IPS DF 6.9 (cell line): ENCODE results near the gene JPT2.

Source experiments
- DNase-seq: peaks from one replicate; pipeline ENCODE4 v3.0.0-alpha.2; 2013; ENCODE audit warnings: low read depth, low spot score
- H3K27ac ChIP-seq: one replicate; pipeline ENCODE4 v1.5.1; 2013; ENCODE audit warnings: low read length, control low read depth
- H3K27me3 ChIP-seq: 2 replicates; pipeline ENCODE4 v1.6.1; 2013; ENCODE audit warnings: mild to moderate bottlenecking, low read length; ENCODE audit not compliant: control insufficient read depth, insufficient read depth
- H3K36me3 ChIP-seq: 2 replicates; pipeline ENCODE4 v1.6.1; 2013; ENCODE audit warnings: low read length; ENCODE audit not compliant: control insufficient read depth, insufficient read depth
- H3K4me1 ChIP-seq: 2 replicates; pipeline ENCODE4 v1.6.1; 2013; ENCODE audit warnings: low read length; ENCODE audit not compliant: control insufficient read depth, insufficient read depth
- H3K4me3 ChIP-seq: 2 replicates; pipeline ENCODE4 v1.5.1; 2013; ENCODE audit warnings: mild to moderate bottlenecking, low read length
- H3K9me3 ChIP-seq: 2 replicates; pipeline ENCODE4 v1.6.1; 2013; ENCODE audit warnings: low read length, inconsistent platforms; ENCODE audit not compliant: control insufficient read depth, insufficient read depth
- WGBS: extraction: QIAGEN DNeasy Blood & Tissue Kit; methylation state at CpG from one replicate; pipeline ENCODE4 v1.1.7; 2013; ENCODE audit warnings: mixed read lengths, missing lambda C conversion rate; ENCODE audit not compliant: insufficient read length, insufficient coverage; 5-methylcytosine and 5-hydroxymethylcytosine counted together

Gene JPT2

DNA sequence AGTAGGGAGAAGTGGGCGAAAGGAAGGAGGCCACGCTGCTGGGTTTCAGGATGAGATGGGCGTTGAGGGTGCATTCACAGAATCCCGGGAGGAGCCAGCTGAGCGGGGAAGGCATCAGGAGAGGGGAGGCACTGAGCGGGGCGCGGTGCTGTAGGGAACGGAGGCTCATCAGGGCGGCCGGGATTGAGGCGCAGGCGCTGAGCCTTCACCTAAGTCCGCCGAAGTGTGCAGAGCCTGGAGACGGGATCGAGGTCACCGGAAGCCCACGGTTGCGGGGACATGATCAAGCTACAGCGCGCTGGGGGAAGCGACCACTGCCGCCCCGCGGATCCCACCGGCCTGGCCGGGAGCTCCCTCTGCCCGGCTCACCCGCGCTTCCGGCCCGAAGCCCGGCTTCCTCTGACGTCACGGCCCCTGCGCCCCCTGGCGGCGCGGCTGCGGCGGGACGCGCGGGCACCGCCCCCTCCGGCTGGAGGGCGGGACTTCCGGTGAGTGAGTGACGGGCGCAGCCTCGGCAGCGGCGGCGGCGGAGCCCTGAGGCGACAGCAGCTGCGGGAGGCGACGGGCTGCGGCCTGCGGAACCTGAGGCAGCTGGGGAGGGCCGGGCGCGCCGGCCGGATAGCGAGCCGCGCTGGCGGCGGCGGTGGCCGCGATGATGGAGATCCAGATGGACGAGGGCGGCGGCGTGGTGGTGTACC, 27.8 kb downstream of the JPT2 start, which contains the start of gene MAPK8IP3:
Gene MAPK8IP3 (plus strand): TSS at position 508 of the 698 bp plus-strand sequence. CDS start 145 bp downstream, at position 653.
- H3K27ac ChIP-seq: no peak within 1 kb of the TSS
- H3K36me3 ChIP-seq: peaks cover 8% of the 10 kb centered on the region; the same call in 1 of the 2 replicates
- H3K27me3 ChIP-seq: no peaks in the 10 kb centered on the region
- peak within 1 kb of the TSS; percentile 81 for H3K4me3 ChIP-seq
- peaks cover 2% of the 10 kb centered on the region; the same call in 1 of the 2 replicates for H3K4me1 ChIP-seq
- DNase-seq: peak; percentile 47
- no peaks in the 10 kb centered on the region for H3K9me3 ChIP-seq
- no CpG with 5 or more reads among the region's 79 CpGs for WGBS

DNA sequence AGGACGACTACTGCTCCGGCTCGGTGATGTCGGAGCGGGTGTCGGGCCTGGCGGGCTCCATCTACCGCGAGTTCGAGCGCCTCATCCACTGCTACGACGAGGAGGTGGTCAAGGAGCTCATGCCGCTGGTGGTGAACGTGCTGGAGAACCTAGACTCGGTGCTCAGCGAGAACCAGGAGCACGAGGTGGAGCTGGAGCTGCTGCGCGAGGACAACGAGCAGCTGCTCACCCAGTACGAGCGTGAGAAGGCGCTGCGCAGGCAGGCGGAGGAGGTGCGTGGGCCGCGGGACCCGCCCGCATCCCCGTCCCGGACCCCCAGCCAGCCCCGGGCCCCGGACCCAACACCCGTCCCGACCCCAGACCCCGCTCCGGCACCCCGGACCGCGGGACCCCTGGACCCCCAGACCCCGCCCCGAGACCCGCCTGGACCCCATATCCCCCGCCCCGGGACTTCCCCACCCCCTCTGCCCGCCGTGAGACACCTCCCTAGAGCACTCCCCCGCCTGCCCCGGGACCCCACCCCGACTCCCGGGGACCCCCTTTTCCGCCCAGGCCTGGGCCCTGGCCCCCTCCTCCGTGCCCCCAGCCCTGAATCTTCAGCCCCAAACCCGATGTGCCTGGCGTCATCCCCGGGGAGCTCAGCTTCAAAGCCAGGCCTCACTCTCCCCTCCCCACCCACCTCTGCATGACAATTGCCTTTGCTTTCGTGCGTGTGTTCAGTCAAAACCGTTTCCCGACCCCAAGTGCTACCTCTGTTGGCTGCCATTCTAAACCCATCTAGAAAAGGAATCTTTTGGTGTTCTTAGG, 28.5 kb downstream of the JPT2 start:
- WGBS: no CpG with 5 or more reads among the region's 62 CpGs
- Histone ChIP-seq H3K27ac (no peak overlapping the region), H3K4me3 (peak overlapping the region; percentile 81), H3K36me3 (peaks cover 6% of the 10 kb centered on the region; the same call in 1 of the 2 replicates), H3K4me1 (peaks cover 2% of the 10 kb centered on the region; the same call in 1 of the 2 replicates), H3K27me3 (no peaks in the 10 kb centered on the region), H3K9me3 (no peaks in the 10 kb centered on the region)
- no peak for DNase-seq

GRCh38 chr16:1707193-1707790, 29.2 kb downstream of the JPT2 start:
- no CpG with 5 or more reads among the region's 16 CpGs for WGBS
- no peak for DNase-seq
- Histone ChIP-seq H3K9me3 (no peaks in the 10 kb centered on the region), H3K36me3 (peaks cover 3% of the 10 kb centered on the region; the same call in 1 of the 2 replicates), H3K27me3 (no peaks in the 10 kb centered on the region), H3K4me3 (peak overlapping the region; percentile 81; the same call in 1 of the 2 replicates), H3K4me1 (peaks cover 2% of the 10 kb centered on the region; the same call in 1 of the 2 replicates), H3K27ac (no peak overlapping the region)

- no peak overlapping the region for H3K4me3 ChIP-seq
Measured at GRCh38 chr16:1708083-1708767, 30.1 kb downstream of the JPT2 start.

GRCh38 chr16:1708768-1709180, 30.7 kb downstream of the JPT2 start:
- Histone ChIP-seq H3K4me1 (peaks cover 5% of the 10 kb centered on the region), H3K27me3 (no peaks in the 10 kb centered on the region), H3K27ac (no peak overlapping the region), H3K9me3 (no peaks in the 10 kb centered on the region), H3K4me3 (no peak overlapping the region), H3K36me3 (no peaks in the 10 kb centered on the region)
- WGBS: no CpG with 5 or more reads among the region's 13 CpGs
- DNase-seq: no peak

More at GRCh38 chr16:1708083-1708767, 30.1 kb downstream of the JPT2 start:
- no peaks in the 10 kb centered on the region for H3K9me3 ChIP-seq
- no peaks in the 10 kb centered on the region for H3K36me3 ChIP-seq
- H3K27ac ChIP-seq: no peak overlapping the region
- WGBS: no CpG with 5 or more reads among the region's 18 CpGs
- DNase-seq: no peak
- H3K27me3 ChIP-seq: no peaks in the 10 kb centered on the region
- peaks cover 4% of the 10 kb centered on the region; the same call in 1 of the 2 replicates for H3K4me1 ChIP-seq

DNA sequence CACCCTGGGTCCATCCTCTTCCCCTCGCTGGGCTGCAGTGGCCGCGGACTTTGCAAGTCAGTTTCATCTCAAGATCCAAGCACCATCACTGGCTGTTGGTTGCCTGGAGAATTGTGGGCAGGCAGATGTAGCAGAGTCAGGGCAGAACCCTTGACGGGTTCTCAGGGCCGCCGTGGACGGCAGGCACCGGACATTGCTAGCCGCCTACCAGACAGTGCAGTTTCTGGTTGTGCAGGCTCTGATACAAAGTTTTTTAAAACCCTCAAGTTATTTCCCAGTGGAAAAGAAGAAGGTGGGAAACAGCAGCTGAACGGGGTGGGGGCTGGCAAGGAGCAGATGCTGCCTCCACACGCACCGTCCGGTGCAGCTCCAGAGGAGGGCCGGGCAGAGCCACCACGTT, 31.3 kb downstream of the JPT2 start:
- no peaks in the 10 kb centered on the region for H3K36me3 ChIP-seq
- no peak for DNase-seq
- no peak overlapping the region for H3K27ac ChIP-seq
- H3K27me3 ChIP-seq: no peaks in the 10 kb centered on the region
- H3K4me1 ChIP-seq: peaks cover 8% of the 10 kb centered on the region
- H3K9me3 ChIP-seq: no peaks in the 10 kb centered on the region
- no peak overlapping the region for H3K4me3 ChIP-seq
- WGBS: no CpG with 5 or more reads among the region's 15 CpGs

- no peaks in the 10 kb centered on the region for H3K36me3 ChIP-seq
- no peaks in the 10 kb centered on the region for H3K27me3 ChIP-seq
- no peak for DNase-seq
- H3K27ac ChIP-seq: no peak overlapping the region
- H3K4me1 ChIP-seq: peaks cover 8% of the 10 kb centered on the region
- H3K9me3 ChIP-seq: no peaks in the 10 kb centered on the region
- WGBS: no CpG with 5 or more reads among the region's 17 CpGs
- no peak overlapping the region for H3K4me3 ChIP-seq
Measured at GRCh38 chr16:1710811-1711507, 32.9 kb downstream of the JPT2 start.

- Histone ChIP-seq H3K36me3 (no peaks in the 10 kb centered on the region), H3K4me3 (no peak overlapping the region), H3K27ac (no peak overlapping the region), H3K4me1 (peaks cover 8% of the 10 kb centered on the region), H3K9me3 (no peaks in the 10 kb centered on the region), H3K27me3 (no peaks in the 10 kb centered on the region)
- DNase-seq: no peak
- WGBS: no CpG with 5 or more reads among the region's 14 CpGs
Measured at GRCh38 chr16:1712791-1713261, 34.7 kb downstream of the JPT2 start.

DNA sequence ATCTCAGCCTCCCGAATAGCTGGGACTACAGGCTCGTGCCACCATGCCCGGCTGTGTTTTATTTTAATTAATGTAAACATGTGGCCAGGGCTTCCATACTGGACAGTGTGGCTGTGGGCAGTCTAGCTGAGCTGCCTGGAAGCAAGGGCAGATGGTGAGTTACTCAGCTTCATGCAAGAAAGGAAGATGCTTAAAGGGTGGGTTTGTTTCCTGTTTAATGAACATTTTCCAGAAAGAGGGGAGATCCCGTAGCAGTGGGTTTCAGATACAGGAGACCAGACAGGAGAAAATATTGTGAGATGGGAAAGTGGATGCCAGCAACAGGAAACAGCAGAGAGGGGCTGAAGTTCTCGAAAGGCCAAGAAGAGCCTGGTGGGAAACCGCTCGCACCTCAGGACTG, 35.3 kb downstream of the JPT2 start:
- Histone ChIP-seq H3K27ac (no peak overlapping the region), H3K4me1 (peaks cover 6% of the 10 kb centered on the region), H3K27me3 (no peaks in the 10 kb centered on the region), H3K4me3 (no peak overlapping the region), H3K36me3 (no peaks in the 10 kb centered on the region), H3K9me3 (no peaks in the 10 kb centered on the region)
- WGBS: no CpG with 5 or more reads among the region's 7 CpGs
- no peak for DNase-seq
